ENCODE measurements around the gene PTPRT.

The PTPRT gene

GRCh38 chr20:43198607-43199006 is 8.9 kb upstream of the PTPRT start:
- ChIA-PET POLR2A (no interaction called here), CTCF (no interaction called here)
- DNase-seq (ENCODE audit: extremely low spot score), result no peak
- TF ChIP-seq FOXK2 (IDR thresholded peaks at IDR 0.05) (no peak), TARDBP (IDR thresholded peaks at IDR 0.05) (no peak), CTBP1 (IDR thresholded peaks at IDR 0.05; ENCODE audit: borderline replicate concordance) (no peak), SP1 (IDR thresholded peaks at IDR 0.05) (no peak), L3MBTL2 (conservative IDR thresholded peaks at IDR 0.05) (no peak), ELF4 (IDR thresholded peaks at IDR 0.05) (no peak)

DNA sequence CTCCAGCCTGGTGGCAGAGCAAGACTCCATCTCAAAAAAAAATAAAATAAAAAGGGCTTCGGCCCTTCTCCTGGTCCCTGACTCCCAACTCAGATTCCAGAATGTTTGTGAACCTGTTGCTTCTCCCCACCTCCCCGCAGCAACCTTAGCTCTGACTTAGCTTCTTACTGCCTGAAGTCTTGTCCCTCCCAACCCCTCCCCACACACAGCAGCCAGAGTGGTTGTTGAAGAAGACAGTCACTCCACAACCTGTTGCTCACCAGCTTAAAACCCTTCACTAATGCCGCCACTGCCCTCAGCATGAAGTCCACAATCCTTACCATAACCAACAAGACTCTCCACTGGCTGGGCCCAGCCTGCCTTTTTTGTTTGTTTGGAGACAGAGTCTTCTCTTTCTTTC is 6.5 kb upstream of the PTPRT start:
- POLR2A ChIA-PET, result no interaction called here
- no peak for TF ChIP-seq TARDBP (IDR thresholded peaks at IDR 0.05)
- no peak for TF ChIP-seq HDGF (IDR thresholded peaks at IDR 0.05; ENCODE audit: borderline replicate concordance)
- no peak for TF ChIP-seq SP1 (IDR thresholded peaks at IDR 0.05)
- TF ChIP-seq BHLHE40 (IDR thresholded peaks at IDR 0.05; ENCODE audit: borderline replicate concordance), result no peak
- no peak for TF ChIP-seq CTBP1 (IDR thresholded peaks at IDR 0.05; ENCODE audit: borderline replicate concordance)
- TF ChIP-seq SUZ12 (IDR thresholded peaks at IDR 0.05), result no peak
- no peak for TF ChIP-seq ZNF384 (IDR thresholded peaks at IDR 0.05)
- no peak for TF ChIP-seq LEF1 (IDR thresholded peaks at IDR 0.05; ENCODE audit: borderline replicate concordance)
- no peak for TF ChIP-seq ELF4 (IDR thresholded peaks at IDR 0.05)
- TF ChIP-seq PKNOX1 (IDR thresholded peaks at IDR 0.05), result no peak
- TF ChIP-seq FOXA1 (IDR thresholded peaks at IDR 0.05), result no peak
- TF ChIP-seq L3MBTL2 (conservative IDR thresholded peaks at IDR 0.05), result no peak
- no peak for TF ChIP-seq FOXM1 (IDR thresholded peaks at IDR 0.05; ENCODE audit: borderline replicate concordance)
- TF ChIP-seq ARNT (IDR thresholded peaks at IDR 0.05), result no peak
- no peak for TF ChIP-seq NFRKB (IDR thresholded peaks at IDR 0.05)
- TF ChIP-seq FOXK2 (IDR thresholded peaks at IDR 0.05), result no peak
- DNase-seq (ENCODE audit: extremely low spot score), result no peak
- CTCF ChIA-PET, result no interaction called here

DNA sequence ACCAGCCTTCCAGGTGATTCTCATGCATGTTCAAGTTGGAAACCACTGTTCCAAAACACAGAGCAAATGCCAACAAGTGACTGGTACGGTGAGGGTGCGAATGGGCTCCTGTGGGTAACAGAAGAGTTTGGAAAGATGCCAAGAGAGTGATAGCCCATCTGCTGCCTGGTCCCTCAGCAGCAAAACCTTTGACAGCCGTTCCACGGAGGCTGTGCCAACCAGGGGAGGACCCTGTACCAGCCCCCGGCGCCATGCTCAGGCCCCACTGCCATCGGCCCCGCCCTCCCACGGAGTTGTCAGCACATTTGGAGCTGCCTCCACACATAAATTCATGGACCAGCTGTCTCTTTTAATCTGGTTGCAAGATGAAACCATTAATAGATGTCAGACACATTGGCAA is 4.4 kb upstream of the PTPRT start:
- CTCF ChIA-PET, result no interaction called here

GRCh38 chr20:43193443-43193842 is 3.7 kb upstream of the PTPRT start:
- POLR2A ChIA-PET, result no interaction called here
- CTCF ChIA-PET, result no interaction called here
- TF ChIP-seq FOXA1 (IDR thresholded peaks at IDR 0.05), result no peak
- TF ChIP-seq LEF1 (IDR thresholded peaks at IDR 0.05; ENCODE audit: borderline replicate concordance), result no peak
- TF ChIP-seq PKNOX1 (IDR thresholded peaks at IDR 0.05), result no peak
- no peak for TF ChIP-seq CTBP1 (IDR thresholded peaks at IDR 0.05; ENCODE audit: borderline replicate concordance)
- no peak for TF ChIP-seq ZNF384 (IDR thresholded peaks at IDR 0.05)
- TF ChIP-seq FOXM1 (IDR thresholded peaks at IDR 0.05; ENCODE audit: borderline replicate concordance), result no peak
- TF ChIP-seq NFRKB (IDR thresholded peaks at IDR 0.05), result no peak
- no peak for TF ChIP-seq FOXK2 (IDR thresholded peaks at IDR 0.05)
- no peak for TF ChIP-seq TARDBP (IDR thresholded peaks at IDR 0.05)
- TF ChIP-seq BHLHE40 (IDR thresholded peaks at IDR 0.05; ENCODE audit: borderline replicate concordance), result no peak
- TF ChIP-seq ARNT (IDR thresholded peaks at IDR 0.05), result no peak
- no peak for TF ChIP-seq HDGF (IDR thresholded peaks at IDR 0.05; ENCODE audit: borderline replicate concordance)
- TF ChIP-seq SP1 (IDR thresholded peaks at IDR 0.05), result no peak
- no peak for TF ChIP-seq L3MBTL2 (conservative IDR thresholded peaks at IDR 0.05)
- no peak for TF ChIP-seq ELF4 (IDR thresholded peaks at IDR 0.05)
- TF ChIP-seq SUZ12 (IDR thresholded peaks at IDR 0.05), result no peak
- no peak for DNase-seq (ENCODE audit: extremely low spot score)

More for the DNA sequence above, 4.4 kb upstream of the PTPRT start:
- no peak for DNase-seq (ENCODE audit: extremely low spot score)
- TF ChIP-seq LEF1 (IDR thresholded peaks at IDR 0.05; ENCODE audit: borderline replicate concordance), result no peak
- no peak for TF ChIP-seq SP1 (IDR thresholded peaks at IDR 0.05)
- TF ChIP-seq TARDBP (IDR thresholded peaks at IDR 0.05), result no peak
- TF ChIP-seq ELF4 (IDR thresholded peaks at IDR 0.05), result no peak
- TF ChIP-seq HDGF (IDR thresholded peaks at IDR 0.05; ENCODE audit: borderline replicate concordance), result no peak
- no peak for TF ChIP-seq PKNOX1 (IDR thresholded peaks at IDR 0.05)
- TF ChIP-seq NFRKB (IDR thresholded peaks at IDR 0.05), result no peak
- POLR2A ChIA-PET, result no interaction called here

DNA sequence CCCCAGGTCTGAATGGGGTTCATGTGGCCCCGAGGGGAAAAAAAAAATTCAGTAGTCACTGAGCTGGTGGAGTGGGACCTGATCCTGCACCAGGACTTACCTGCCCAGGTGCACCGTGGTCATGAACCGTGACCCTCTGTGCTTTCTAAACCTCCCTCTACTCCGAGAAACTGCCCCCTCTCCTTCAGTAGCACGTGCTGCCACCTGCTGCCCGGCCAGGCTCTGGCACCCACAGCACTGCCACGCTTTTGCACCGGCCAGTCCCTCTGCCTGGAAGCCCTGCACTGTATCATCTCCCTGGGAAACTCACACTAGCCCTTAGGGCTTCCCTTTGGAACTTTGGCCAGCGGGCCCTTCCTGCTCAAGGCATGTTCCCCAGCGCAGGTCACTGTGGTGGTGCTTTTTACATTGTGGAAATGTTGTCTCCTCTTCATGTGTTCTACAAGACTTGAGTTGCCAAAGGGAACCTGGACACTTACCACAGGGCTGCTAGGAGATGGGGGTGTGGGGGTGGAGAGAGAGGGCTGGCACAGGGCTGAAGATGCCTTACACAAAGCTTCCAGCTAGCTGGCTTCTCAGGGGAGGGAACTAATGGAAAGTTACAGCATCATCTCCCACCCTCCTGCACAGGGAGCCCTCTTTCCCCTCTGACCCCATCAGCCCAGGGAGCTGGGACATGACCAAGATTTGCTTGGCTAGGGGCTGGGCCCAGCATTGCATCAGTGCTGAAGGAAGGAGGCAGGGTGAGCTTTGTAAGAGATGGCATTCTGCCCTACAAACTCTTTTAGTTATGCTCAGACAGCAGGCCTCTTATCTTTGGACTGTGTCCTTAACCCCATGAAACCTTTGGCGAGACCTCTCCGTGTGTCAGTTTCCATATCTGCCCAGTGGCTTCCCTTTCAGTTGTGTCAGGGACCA is 2.5 kb upstream of the PTPRT start:
- ChIA-PET POLR2A (no interaction called here), CTCF (no interaction called here)

More for the DNA sequence above, 2.5 kb upstream of the PTPRT start:
- no peak for TF ChIP-seq FOXM1 (IDR thresholded peaks at IDR 0.05; ENCODE audit: borderline replicate concordance)
- TF ChIP-seq HDGF (IDR thresholded peaks at IDR 0.05; ENCODE audit: borderline replicate concordance), result no peak
- no peak for TF ChIP-seq BHLHE40 (IDR thresholded peaks at IDR 0.05; ENCODE audit: borderline replicate concordance)
- TF ChIP-seq ARNT (IDR thresholded peaks at IDR 0.05), result no peak
- TF ChIP-seq CTBP1 (IDR thresholded peaks at IDR 0.05; ENCODE audit: borderline replicate concordance), result no peak
- no peak for TF ChIP-seq FOXA1 (IDR thresholded peaks at IDR 0.05)
- no peak for TF ChIP-seq LEF1 (IDR thresholded peaks at IDR 0.05; ENCODE audit: borderline replicate concordance)
- no peak for TF ChIP-seq PKNOX1 (IDR thresholded peaks at IDR 0.05)
- no peak for TF ChIP-seq NFRKB (IDR thresholded peaks at IDR 0.05)
- TF ChIP-seq FOXK2 (IDR thresholded peaks at IDR 0.05), result no peak
- TF ChIP-seq L3MBTL2 (conservative IDR thresholded peaks at IDR 0.05), result no peak
- TF ChIP-seq SUZ12 (IDR thresholded peaks at IDR 0.05), result no peak
- DNase-seq (ENCODE audit: extremely low spot score), result peak; percentile 48
